ENCODE data around the gene NRL. TPM values are rescaled to one million over a fixed set of nuclear protein-coding genes. Genes with fewer than 3 reads are reported as not detected.
"Not testable (repeated sequence)": the region's sequence is repeated elsewhere in the genome, so short reads cannot be mapped to it uniquely, and the experiment has no call there.

NRL gene
- polyA plus RNA-seq, 2 of the 4 experiments (the other 2 are of a cell fraction) = 0.93 to 0.97 TPM

GRCh38 chr14:24050753-24051152 is 64.0 kb downstream of the NRL start:
- FAIRE-seq = not testable (repeated sequence)

GRCh38 chr14:24049002-24049401 is 65.7 kb downstream of the NRL start:
- H3K4me2 ChIP-seq; H3K4me3 ChIP-seq; ATAC-seq; H3K4me1 ChIP-seq; POLR2A ChIA-PET; DNase-seq (ENCODE audit: low read depth in 1 of 2, low spot score in 1 of 2); FAIRE-seq; H3K27ac ChIP-seq; H3K9me3 ChIP-seq: not testable (repeated sequence)
- CTCF ChIA-PET = interaction anchor here (1.9 kb wide), 1 partner anchor 41 kb away, joined by 9 read pairs; no protein-coding TSS in a partner anchor
- WGBS (ENCODE audit: missing lambda C conversion rate) = 69% methylated on average over 2 of the region's 2 CpGs

More at GRCh38 chr14:24050753-24051152, 64.0 kb downstream of the NRL start:
- H3K4me2 ChIP-seq; H3K4me1 ChIP-seq; H3K4me3 ChIP-seq; H3K27ac ChIP-seq; POLR2A ChIA-PET; DNase-seq (ENCODE audit: low read depth in 1 of 2, low spot score in 1 of 2); H3K9me3 ChIP-seq; ATAC-seq: not testable (repeated sequence)
- CTCF ChIA-PET = interaction anchor here (0.9 to 1.5 kb wide), 3 partner anchors 17 to 110 kb away, joined by 3 to 4 read pairs (median 4); no protein-coding TSS in a partner anchor
- 85% methylated on average over 8 of the region's 8 CpGs for WGBS (ENCODE audit: missing lambda C conversion rate)

- DNase-seq (ENCODE audit: low read depth in 1 of 2, low spot score in 1 of 2) (no peak), FAIRE-seq (no peak), ATAC-seq (no peak)
- ChIA-PET POLR2A (no interaction called here), CTCF (interaction anchor here (0.7 to 2.9 kb wide), 7 partner anchors 9 to 118 kb away, joined by 3 to 14 read pairs (median 4); partner anchors contain the start of genes CARMIL3 and IRF9)
- no peak overlapping the region for H3K4me3 ChIP-seq
- no peak overlapping the region for H3K27ac ChIP-seq
- WGBS (ENCODE audit: missing lambda C conversion rate) = 19% methylated on average over 5 of the region's 5 CpGs
- TF ChIP-seq RAD21 (conservative IDR thresholded peaks at IDR 0.05 in 1 of 2, IDR thresholded peaks at IDR 0.05 in 1 of 2) (no peak), MAFK (IDR thresholded peaks at IDR 0.05; ENCODE audit: partially characterized antibody) (no peak)
- H3K4me1 ChIP-seq = no peaks in the 10 kb centered on the region; the same call in 2 of the 3 replicates
- no peak overlapping the region for H3K4me2 ChIP-seq
- no peaks in the 10 kb centered on the region for H3K9me3 ChIP-seq
Measured at GRCh38 chr14:24042746-24043145, 72.0 kb downstream of the NRL start.

- ChIA-PET CTCF (interaction anchor here (1.4 to 2.2 kb wide), 2 partner anchors 17 to 65 kb away, joined by 3 to 9 read pairs; no protein-coding TSS in a partner anchor), POLR2A (no interaction called here)
- DNase-seq (ENCODE audit: low read depth in 1 of 2, low spot score in 1 of 2) (no peak), ATAC-seq (no peak), FAIRE-seq (no peak)
- H3K4me1 ChIP-seq = peaks cover 11% of the 10 kb centered on the region; the same call in 2 of the 3 replicates
- no peaks in the 10 kb centered on the region for H3K9me3 ChIP-seq
- 5% methylated on average over 2 of the region's 2 CpGs for WGBS (ENCODE audit: missing lambda C conversion rate)
- no peak overlapping the region for H3K4me3 ChIP-seq
- no peak overlapping the region for H3K27ac ChIP-seq
- TF ChIP-seq MAX (IDR thresholded peaks at IDR 0.05) (no peak), MAZ (IDR thresholded peaks at IDR 0.05; ENCODE audit: borderline replicate concordance, low read depth, low read length) (no peak), KDM1A (IDR thresholded peaks at IDR 0.05; ENCODE audit: low read depth) (no peak), EHF (CRISPR knock-in tag; IDR thresholded peaks at IDR 0.05) (no peak), RARB (CRISPR knock-in tag; IDR thresholded peaks at IDR 0.05) (no peak), GATA3 (IDR thresholded peaks at IDR 0.05; ENCODE audit: borderline replicate concordance) (no peak), JUNB (IDR thresholded peaks at IDR 0.05) (no peak), E2F6 (IDR thresholded peaks at IDR 0.05; ENCODE audit: borderline replicate concordance, low read depth) (no peak), TP53 (CRISPR knock-in tag; IDR thresholded peaks at IDR 0.05) (no peak), HOXA7 (CRISPR knock-in tag; IDR thresholded peaks at IDR 0.05) (no peak), PHF8 (IDR thresholded peaks at IDR 0.05; ENCODE audit: borderline replicate concordance, low read depth) (no peak), HOXB13 (CRISPR knock-in tag; IDR thresholded peaks at IDR 0.05; ENCODE audit: low read depth) (no peak), BCL3 (IDR thresholded peaks at IDR 0.05) (no peak), HDAC2 (IDR thresholded peaks at IDR 0.05) (no peak), CBX8 (IDR thresholded peaks at IDR 0.05) (no peak)
- no peak overlapping the region for H3K4me2 ChIP-seq
Measured at GRCh38 chr14:24040692-24041091, 74.1 kb downstream of the NRL start.
